Right kidney (tissue), 1 donor: ENCODE results near the gene LPIN2.
"Not testable (repeated sequence)": the region's sequence is repeated elsewhere in the genome, so short reads cannot be mapped to it uniquely, and the experiment has no call there.

ENCODE experiments used
- DNase-seq: peaks from one replicate; pipeline ENCODE4 v3.0.0-alpha.2; 2016

The LPIN2 gene

DNA sequence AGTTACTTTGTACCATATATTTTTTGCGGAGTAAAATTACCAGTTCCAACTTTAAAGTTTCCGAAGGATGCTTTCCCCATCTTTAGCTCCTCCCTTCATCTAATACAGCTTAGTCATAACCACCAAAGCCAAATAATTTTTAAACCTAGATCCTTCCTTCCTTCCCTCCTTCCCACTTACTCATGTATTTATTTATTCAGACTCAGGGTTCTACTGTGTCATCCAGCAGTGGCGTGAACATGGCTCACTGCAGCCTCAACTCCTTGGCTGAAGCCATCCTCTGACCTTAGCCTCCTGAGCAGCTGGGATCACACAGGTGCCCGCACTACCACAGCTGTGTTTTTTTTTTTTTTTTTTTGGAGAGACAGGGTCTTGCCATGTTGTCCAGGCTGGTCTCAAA lies 4.4 kb downstream of the LPIN2 start:
- no peak for DNase-seq

DNA sequence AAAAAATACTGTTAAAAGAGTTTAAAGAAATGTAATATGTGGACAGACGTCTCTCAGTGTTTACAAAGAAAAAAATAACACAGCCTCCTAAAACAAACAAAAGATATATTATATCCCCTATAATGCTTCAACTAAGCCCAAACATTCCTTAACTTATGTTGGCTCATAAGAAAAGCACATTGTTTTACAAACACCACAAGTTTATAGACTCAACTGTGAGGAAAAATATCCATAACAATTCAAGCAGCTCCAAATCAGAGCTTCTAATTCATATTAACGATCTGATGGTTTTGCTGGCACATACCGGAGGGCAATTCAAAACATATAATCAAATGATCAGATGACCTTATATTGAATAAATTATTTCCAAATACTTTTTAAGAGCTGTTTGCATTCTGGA lies 5.5 kb downstream of the LPIN2 start:
- DNase-seq: no peak

DNA sequence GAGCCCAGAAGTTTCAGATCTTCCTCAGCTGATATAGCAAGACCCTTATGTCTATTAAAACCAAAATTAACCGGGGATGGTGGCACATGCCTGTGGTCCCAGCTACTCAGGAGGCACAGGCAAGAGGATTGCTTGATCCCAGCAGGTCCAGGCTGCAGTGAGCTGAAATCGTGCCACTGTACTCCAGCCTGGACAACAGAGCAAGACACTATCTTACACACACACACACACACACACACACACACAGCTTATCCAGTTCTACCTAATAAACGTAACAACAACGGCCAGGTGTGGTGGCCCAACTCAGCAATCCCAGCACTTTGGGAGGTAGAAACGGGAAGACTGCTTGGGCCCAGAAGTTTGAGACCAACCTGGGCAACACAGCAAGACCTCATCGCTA lies 7.5 kb downstream of the LPIN2 start:
- no peak for DNase-seq

DNA sequence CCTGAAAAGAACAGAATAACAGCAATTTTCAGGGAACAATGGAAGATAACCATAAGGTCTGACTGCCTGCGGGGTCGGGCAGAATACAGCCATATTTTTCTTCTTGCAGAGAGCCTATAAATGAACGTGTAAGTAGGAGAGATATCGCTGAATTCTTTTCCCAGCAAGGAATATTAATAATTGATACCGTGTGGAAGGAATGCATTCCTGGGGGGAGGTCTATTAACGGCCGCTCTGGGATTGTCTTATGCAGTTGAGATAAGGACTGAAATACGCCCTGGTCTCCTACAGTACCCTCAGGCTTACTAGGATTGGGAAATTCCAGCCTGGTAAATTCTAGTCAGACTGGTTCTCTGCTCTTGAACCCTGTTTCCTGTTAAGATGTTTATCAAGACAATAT lies 9.2 kb downstream of the LPIN2 start:
- not testable (repeated sequence) for DNase-seq

DNA sequence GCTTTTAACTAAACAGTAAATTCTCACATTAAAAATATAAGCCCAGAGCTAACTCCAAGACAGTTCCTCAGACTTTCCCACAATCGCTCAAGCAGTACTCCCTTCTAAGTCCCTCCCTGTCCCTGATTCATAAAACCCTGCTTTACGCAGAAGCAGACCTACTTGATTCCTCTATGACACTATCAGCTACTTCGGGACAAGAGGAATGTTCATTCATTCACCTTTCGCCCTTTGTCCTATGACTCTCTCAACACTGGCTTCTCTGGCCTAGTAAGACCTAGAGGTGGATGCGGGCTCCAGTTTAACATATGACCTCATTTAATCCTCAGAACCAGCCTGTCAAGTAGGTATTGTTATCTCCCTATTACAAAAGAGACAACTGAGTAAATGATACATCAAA lies 10.2 kb downstream of the LPIN2 start:
- DNase-seq: no peak

DNA sequence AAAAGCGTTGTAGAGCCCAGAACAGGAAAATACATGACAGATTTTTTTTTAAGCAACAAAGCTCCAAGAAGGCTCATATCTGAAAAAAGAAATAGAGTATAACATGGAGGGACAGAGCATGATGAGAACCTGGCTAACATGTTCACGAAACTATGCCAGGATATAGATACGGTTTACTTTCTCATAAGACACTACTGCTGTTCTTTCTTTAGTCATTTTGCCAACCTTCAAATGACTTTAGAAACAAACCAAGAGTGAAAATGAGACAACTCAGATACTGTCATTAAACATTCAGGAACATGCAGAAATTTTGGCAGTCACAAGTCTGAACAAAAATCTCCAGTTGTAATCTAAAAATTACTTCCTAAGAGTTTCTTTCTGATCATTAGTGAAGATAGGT lies 14.3 kb downstream of the LPIN2 start:
- no peak for DNase-seq

DNA sequence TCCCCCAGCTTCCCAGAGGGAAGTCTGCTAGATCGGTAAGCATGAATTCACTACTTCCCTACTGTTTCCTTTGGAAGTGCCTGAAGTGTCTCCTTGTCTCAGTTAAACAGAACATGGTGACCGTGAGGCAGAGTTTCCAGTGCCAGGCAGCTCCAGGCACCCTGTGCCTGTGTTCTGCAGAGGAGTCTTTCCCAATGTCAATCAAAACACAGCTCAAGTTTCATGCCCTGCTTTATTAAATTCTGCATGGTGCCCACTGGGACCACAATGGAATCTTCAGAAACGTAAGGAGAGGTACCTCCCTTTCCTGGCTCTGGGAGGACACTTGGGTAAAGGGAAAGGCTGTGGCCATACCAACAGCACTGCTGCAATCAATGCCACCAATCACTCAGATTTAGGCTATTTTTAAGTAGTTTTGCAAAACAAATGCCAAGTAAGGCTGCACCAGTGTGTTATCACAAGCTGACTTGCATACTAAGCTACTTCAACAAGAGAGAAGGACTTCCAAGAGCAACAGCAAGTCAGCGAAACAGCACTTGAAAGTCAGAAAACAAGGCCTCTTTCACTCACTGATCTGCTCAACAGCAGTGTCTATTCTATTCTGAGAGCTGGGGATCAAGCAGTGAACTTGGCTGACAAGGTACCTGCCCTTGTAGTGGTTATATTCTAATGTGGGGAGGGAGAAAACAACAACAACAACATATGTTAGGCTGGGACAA lies 14.9 kb downstream of the LPIN2 start:
- no peak for DNase-seq

DNA sequence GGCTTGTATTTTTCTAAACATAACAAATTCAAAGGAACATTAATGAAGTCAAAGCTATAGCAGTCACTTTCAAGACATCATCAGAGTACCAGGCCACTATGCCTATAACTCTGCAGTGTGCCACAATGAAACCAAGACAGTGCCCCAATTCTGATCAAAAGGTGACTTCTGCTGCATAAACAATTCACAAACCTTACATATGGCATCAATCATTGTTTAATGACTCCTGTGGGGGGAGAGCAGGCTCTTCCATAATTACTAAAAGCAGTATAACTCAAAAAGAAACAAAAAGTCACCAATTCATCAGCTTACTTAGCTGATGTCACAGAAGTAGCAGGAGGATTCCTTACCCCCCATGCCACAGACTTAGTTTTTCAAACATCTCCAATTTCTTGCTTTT lies 15.5 kb downstream of the LPIN2 start:
- no peak for DNase-seq

DNA sequence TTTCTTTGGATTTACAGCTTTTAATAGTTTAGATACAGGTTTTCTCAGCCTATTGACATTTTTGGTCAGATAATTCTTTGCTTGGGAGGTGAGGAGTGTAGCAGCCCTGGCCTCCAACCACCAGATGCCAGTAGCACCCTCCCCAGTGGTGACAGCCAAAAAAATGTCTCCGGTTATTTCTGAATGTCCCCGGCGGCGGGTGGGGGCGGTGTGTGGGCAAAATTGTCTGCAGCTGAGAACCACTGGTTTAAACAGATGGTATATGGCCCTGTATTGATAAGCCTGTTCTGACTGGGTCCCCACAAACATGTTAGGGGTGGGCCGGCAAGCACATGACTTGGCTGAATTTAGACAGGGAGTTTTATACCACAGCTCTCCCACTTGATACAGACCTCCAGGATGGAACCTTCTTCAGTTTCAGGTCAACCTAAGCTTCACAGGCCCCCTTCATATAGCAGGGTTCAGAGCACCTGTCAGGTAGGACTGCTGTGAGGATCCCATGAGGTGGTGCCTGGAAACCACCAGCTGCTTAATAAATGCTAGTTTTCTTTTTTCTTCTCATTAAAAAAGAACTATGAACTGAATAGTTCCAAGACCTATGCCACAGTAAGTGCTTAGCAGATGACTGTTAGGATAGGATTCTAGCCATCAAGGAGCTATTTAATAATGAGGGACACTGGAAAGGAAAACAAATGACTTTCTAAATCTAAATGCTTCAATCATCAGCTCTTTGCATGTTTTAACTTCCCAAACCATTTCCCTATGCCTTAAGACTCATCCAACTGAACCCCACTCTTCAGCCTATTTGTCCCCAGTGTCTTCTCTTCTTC lies 18.1 kb downstream of the LPIN2 start:
- DNase-seq: no peak

DNA sequence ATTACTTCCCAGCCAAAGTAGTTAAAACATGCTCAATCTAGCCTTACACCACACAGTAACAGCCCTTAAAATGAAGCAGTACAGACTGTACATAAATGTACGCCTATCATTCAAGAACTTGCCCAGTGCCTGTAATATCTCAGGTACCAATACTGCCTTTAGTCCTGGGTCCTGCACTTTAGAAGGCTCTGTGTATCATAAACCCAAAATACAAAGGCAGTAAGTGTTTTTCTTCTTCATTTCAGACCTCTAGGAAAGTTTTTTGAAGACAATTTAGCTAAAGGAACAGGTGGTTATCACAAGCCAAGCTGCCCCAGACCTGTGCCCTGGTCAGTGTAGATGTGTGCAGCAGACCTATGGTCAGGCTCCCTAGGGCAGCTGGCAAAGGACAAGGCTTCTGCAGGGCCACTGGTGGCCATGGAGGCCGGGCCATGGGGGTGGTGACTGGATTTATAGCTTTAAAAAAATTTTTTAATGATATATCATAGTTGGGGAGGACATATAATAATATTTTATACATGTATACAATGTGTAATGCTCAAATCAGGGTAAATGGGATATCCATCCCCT lies 18.8 kb downstream of the LPIN2 start:
- DNase-seq: no peak

DNA sequence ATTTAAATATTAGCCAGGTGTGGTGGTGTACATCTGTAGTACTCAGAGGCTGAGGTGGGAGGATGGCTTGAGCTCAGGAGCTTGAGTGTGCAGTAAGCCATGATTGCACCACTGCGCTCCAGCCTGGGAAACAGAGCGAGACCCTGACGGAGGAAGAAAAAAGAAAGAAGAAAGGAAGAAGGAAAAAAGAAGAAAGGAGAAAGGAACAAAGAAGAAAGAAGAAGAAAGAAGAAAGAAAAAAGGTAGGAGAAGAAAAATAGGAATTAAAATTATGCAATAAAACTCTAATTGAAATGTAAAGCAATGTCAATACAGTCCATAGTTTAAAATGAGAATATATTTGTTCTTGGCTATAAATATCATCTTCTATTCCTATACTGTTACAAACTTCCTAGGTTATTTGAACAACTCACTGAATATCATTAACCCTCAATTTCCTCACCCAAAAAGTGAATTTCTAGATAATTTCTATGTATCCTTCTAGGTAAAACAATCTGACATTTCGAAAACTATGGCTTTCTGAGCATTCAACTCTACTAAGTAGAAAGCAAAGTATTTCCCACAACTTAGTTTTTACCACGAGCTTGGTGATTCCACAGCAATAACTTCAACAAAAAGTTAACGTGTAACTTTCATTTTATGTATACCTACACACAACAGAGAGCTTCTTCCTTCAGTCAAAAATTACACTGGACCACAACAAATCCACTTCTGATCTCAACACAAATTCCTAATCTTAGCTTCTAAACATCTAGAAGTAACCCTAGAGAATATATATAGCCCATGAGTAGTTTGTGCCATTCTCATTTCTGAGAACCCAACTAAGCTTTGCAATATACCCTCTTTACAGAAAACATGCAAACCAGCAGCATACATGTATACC lies 19.7 kb downstream of the LPIN2 start:
- no peak for DNase-seq

DNA sequence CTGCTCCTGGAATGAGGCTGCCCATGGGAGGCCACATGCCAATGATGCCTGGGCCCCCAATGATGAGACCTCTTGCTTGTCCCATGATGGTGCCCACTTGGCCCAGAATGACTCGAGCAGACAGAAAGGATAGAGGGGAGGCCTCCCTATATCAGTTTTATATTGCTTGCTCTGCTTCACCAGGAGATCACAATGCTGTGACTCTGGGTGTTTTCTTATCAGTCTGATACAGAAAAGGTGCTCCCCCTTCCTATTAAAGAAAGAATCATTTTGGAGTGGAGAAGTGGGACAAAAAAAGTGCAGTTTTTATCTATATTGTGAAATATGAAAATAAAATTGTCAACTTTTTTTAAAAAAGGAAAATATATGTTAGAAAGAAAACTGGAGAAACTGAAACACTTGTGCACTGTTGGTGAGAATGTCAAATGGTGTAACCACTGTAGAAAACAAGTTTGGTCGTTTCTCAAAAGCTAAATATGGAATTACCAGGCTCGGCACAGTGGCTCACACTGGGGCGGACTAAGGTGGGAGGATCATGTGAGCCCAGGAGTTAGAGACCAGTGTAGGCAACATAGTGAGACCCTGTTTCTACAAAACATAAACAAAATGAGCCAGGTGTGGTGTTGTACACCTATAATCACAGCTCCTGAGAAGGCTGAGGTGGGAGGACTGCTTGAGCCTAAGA lies 21.8 kb downstream of the LPIN2 start:
- DNase-seq: no peak

DNA sequence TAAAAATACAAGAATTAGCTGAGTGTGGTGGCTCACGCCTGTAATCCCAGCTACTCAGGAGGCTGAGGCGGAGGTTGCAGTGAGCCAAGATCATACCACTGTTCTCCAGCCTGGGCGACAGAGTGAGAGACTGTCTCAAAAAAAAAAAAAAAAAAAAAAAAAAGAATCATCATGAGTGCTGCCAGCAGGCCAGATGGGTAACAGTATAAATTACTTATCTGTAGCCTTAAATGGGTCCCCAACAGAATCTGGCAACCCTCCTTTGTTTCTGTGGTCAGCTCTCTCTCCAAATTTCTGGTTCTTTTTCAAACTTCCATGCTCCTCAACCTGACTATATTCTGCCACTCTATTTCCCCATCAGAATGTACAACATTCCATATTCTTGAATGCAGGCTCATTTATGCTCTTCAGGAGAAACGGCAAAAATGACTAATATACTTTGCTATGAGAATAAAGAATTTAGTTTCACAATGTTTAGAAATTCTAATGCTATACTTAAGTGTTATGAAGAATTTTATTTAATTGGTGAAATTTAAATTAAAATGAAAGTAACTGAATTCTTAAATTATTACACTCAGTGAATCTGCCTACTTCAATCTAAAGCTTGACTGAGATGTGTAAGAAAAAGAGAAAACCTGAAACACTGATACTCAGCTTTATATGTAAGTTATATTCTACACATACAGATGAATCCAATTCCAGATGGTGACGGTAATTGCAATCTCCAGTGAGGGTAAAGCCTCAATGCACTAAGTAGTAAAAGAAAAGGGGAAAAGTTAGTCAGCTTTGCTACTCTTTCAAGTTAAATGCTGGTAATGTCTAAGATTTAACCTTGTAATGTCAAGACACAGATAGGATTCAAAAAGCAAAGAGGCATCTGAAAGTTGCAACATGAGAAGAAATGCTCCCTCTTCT lies 24.8 kb downstream of the LPIN2 start:
- DNase-seq: no peak

DNA sequence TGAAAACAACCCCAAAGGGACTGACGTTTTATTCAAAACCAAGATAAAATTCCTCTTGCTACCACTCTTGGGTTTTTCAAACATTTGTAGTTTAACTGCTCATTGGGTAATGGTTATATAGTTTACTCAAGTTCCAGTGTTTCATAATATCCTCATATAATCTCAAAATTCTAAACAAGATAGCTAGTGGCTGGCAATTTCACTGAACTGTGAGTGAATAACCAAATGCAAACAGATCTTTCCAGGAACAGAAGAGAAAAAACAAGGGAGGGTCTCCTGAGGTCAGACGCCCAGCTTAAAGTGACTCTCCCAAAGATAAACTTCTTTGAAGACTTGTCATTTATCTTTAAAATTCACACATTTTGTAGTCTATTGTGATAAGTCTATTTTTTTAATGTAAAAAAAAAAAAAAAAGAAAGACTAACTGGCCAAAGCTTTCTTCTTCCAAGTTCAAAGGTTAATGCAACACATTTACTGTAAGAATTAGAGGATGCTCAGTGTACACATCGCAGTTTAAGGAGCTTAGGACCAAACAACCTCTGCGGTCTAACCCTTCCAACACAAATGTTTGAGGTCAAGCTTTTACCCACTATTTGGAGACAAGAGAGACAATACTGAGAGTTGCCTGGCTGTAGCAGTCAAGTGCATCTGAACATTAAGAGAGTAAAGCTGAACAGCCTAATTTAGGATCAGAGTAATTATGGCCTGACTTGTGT lies 26.6 kb downstream of the LPIN2 start:
- DNase-seq: no peak

DNA sequence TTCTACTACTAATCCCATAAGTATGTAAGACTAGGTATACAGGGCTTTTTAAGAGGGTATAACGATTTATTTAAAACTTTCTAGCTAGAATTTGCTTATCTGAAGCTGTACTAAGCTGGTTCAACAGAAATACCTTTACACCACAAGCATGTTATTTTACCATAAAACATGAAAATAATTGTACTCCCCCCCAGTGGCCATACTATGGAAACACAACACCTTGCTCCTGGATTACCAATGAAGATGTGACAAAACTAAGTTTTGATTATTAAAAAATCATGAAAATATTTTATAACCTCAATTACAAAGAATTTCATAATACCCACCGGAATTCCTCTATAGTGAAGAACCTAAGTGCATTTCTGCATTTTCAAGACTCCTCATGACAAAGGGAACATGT lies 27.3 kb downstream of the LPIN2 start:
- no peak for DNase-seq

DNA sequence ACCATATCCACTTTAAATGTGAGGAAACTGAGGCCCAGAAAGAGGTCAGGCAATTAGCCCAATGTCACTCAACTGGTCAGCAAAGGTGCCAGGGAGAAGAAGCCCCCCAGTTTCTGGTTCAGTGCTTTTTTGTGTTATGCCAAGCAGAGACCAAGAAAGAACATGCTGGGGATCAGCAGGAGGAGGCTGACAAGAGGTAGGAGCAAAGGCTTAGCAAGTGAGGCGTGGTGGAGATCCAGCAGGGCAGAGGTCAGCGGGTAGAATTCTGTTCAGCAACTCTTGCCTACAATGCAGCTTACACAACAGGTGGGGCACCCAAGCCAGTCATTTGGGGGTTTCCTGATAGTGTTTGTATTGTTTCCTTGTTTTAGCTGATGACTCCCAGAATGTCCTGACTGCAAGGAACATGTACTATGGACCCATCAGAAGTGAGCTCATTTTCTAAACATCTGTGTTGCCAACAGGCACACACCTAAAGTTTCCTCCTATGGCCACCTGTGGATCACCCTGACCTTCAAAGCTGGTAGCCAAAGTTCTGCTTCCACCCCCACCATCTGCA lies 28.2 kb downstream of the LPIN2 start:
- no peak for DNase-seq

DNA sequence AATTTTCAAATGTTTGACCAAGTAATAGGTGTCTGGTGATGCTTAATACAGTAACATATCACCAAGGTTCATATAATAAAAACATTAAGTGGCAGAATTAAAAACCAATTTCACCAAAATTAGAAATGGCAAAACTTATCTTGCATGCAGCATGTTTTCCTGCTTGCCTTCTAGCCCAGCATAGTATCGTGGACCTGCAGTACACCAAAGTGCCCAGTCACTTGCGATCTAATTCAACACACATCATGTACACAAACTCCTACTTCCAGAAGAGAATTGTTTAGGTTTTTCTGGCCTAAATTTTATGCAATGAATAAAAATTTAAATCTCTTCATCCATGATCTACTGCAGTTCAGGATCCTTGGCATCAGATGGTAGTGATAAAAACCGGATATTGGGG lies 28.9 kb downstream of the LPIN2 start:
- no peak for DNase-seq

DNA sequence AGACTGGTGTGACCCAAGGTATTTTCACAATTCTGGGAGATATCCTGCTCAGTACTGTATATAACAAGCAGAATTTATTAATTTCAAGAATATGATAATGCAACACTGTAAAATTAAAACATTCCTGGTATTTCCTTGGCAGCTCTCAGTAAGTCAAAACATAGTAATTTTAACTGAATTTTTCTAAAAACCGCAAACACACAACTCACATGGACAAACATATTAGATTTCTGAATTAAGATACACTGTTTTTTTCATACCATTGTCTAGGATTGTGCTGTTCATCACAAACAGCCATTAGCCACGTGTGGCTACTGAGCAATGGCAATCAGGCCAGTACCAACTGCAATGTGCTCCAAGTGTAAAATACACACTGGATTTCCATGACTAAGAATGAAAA lies 29.6 kb downstream of the LPIN2 start:
- DNase-seq: no peak

DNA sequence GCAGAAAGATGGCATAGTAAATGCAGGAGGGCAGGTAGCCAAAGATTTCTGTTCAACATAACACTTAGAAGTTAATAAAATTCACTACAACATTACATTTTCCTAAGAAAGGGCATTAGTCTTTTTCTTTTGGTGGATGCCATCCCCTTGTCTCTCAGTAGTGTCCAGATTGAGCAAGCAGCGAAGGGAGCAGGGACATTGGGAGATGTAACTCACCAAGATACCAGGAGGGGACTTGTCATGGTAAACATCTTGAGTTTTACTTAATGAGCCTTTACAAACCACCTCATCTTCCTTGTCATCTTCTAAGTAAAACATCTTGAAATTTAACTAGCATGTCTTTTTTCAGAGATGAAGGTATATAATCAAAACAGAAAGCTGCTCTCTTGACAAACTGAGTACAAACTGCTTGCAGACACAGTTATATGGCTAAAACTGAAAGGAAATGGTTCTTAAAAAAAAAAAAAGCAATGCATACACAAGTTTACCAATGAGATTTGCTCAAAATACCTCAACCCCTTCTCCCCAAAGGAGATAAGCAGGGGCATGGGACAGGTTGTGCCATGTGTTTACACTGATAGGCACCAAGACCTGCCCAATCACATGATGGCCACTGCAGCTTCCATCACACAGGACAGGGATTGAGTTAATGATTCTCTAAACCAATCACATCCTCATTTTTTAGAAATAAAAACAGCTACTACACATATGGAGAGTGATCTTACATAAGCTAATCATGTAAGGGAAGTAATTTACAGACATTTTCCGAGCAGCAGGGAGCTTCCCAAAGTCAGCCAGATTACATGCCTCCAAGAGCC lies 30.3 kb downstream of the LPIN2 start:
- DNase-seq: no peak
